Measurements from ENCODE around the gene SMCO3. TPM values are rescaled to one million over a fixed set of nuclear protein-coding genes. Genes with fewer than 3 reads are reported as not detected.

Gene SMCO3
- total and polyA plus RNA-seq, 2 of the 13 experiments (the other 11 are each of a cell fraction or from before 2014, with no cell fraction given) = 0.29 to 0.42 TPM

- CTCF ChIA-PET (ENCODE audit: low intra/inter-chr PET ratio, low total read pairs) = no interaction called here
- Histone ChIP-seq H3K27me3 (ENCODE audit: control insufficient read depth in 1 of 2, insufficient read depth in 2 of 2, low read length in 2 of 2) (no peaks in the 10 kb centered on the region; a peak in 1 of 5 replicates), H4K20me1 (ENCODE audit: insufficient read depth, low read length) (no peaks in the 10 kb centered on the region), H3K4me2 (ENCODE audit: low read depth, low read length) (no peak overlapping the region), H3K9me3 (ENCODE audit: low read length) (no peaks in the 10 kb centered on the region), H3K9ac (ENCODE audit: insufficient read depth, low read depth, low read length) (no peak overlapping the region), H3K4me3 (replicated peaks in 1 of 3; ENCODE audit: insufficient read depth in 1 of 3, low read depth in 2 of 3, low read length in 3 of 3) (no peak overlapping the region), H3K27ac (ENCODE audit: extremely low read length, insufficient read depth, low read length) (no peak overlapping the region), H3K79me2 (ENCODE audit: insufficient read depth, low read length) (no peaks in the 10 kb centered on the region), H3K36me3 (replicated peaks in 1 of 2; ENCODE audit: control insufficient read depth in 1 of 2, insufficient read depth in 2 of 2, low read length in 2 of 2) (peaks cover 11 to 38% of the 10 kb centered on the region in 2 experiments; a peak in 4 of 5 replicates), H2AFZ (ENCODE audit: low read length) (no peak overlapping the region), H3K4me1 (ENCODE audit: insufficient read depth, low read length) (peaks cover 2% of the 10 kb centered on the region)
- BruUV-seq (replicated peaks) = no TSS peak
- DNase-seq (ENCODE audit: low spot score) (no peak), FAIRE-seq (no peak), ATAC-seq (no peak)
- 94% methylated on average over 3 of the region's 3 CpGs for WGBS (ENCODE audit: low lambda C conversion rate)
- in situ Hi-C loops (cut with HindIII; ENCODE audit: extremely low pct_ligation_motif_present, low pct_unique_long_range_greater_than_20kb) (no loop called here), intact Hi-C loops (cut with micrococcal nuclease; ENCODE audit: unreplicated experiment) (no loop called here)
- TF ChIP-seq MXI1 (IDR thresholded peaks at IDR 0.05; ENCODE audit: borderline replicate concordance, low read depth, low read length) (no peak), ZNF530 (CRISPR knock-in tag; IDR thresholded peaks at IDR 0.05; ENCODE audit: low read depth) (no peak), ZUFSP (CRISPR knock-in tag; IDR thresholded peaks at IDR 0.05; ENCODE audit: borderline replicate concordance) (no peak), NFYC (CRISPR knock-in tag; IDR thresholded peaks at IDR 0.05) (no peak)
- POLR2A ChIA-PET = no interaction called here
These were observed 28.4 kb downstream of the SMCO3 start for GRCh38 chr12:14785568-14785967.

- no TSS peak for BruUV-seq (replicated peaks)
- FAIRE-seq = no peak
- H2AFZ ChIP-seq (ENCODE audit: low read length) = no peak overlapping the region
- ATAC-seq = no peak
- CTCF ChIA-PET (ENCODE audit: low intra/inter-chr PET ratio, low total read pairs) = no interaction called here
- no peak overlapping the region for H3K4me2 ChIP-seq (ENCODE audit: low read depth, low read length)
- no peak for TF ChIP-seq ZNF749 (CRISPR knock-in tag; IDR thresholded peaks at IDR 0.05; ENCODE audit: borderline replicate concordance)
- no peak for TF ChIP-seq YEATS4 (CRISPR knock-in tag; IDR thresholded peaks at IDR 0.05; ENCODE audit: borderline replicate concordance)
- TF ChIP-seq YY1 (IDR thresholded peaks at IDR 0.05; ENCODE audit: insufficient read depth, insufficient replicate concordance, low read depth, low read length) = no peak
- TF ChIP-seq ZFYVE20 (CRISPR knock-in tag; IDR thresholded peaks at IDR 0.05; ENCODE audit: borderline replicate concordance, low read depth) = no peak
- TF ChIP-seq ZBTB14 (CRISPR knock-in tag; IDR thresholded peaks at IDR 0.05) = no peak
- TF ChIP-seq MYNN (CRISPR knock-in tag; IDR thresholded peaks at IDR 0.05; ENCODE audit: low read depth) = no peak
- no peak for TF ChIP-seq TCF7 (IDR thresholded peaks at IDR 0.05; ENCODE audit: low read depth)
- no peak for TF ChIP-seq FOSL2 (CRISPR knock-in tag; IDR thresholded peaks at IDR 0.05)
- no peak for TF ChIP-seq ATF3 (CRISPR knock-in tag; IDR thresholded peaks at IDR 0.05)
- TF ChIP-seq KDM6A (CRISPR knock-in tag; IDR thresholded peaks at IDR 0.05; ENCODE audit: low read depth) = no peak
- no peak for TF ChIP-seq ZNF550 (CRISPR knock-in tag; IDR thresholded peaks at IDR 0.05; ENCODE audit: borderline replicate concordance)
- TF ChIP-seq FOXK1 (CRISPR knock-in tag; IDR thresholded peaks at IDR 0.05; ENCODE audit: borderline replicate concordance, low read depth) = no peak
- no peak for TF ChIP-seq ZNF724P (CRISPR knock-in tag; IDR thresholded peaks at IDR 0.05; ENCODE audit: borderline replicate concordance)
- in situ Hi-C loops (cut with HindIII; ENCODE audit: extremely low pct_ligation_motif_present, low pct_unique_long_range_greater_than_20kb) = no loop called here
- H3K4me1 ChIP-seq (ENCODE audit: insufficient read depth, low read length) = peaks cover 13% of the 10 kb centered on the region
- peaks cover 7 to 27% of the 10 kb centered on the region in 2 experiments; a peak in 4 of 5 replicates for H3K36me3 ChIP-seq (replicated peaks in 1 of 2; ENCODE audit: control insufficient read depth in 1 of 2, insufficient read depth in 2 of 2, low read length in 2 of 2)
- no peak overlapping the region for H3K27ac ChIP-seq (ENCODE audit: extremely low read length, insufficient read depth, low read length)
- POLR2A ChIA-PET = interaction anchor here (1.4 to 1.9 kb wide), 2 partner anchors 13 to 19 kb away, joined by 6 to 7 read pairs; partner anchors contain the start of genes C12orf60 and WBP11
- no peaks in the 10 kb centered on the region for H3K9me3 ChIP-seq (ENCODE audit: low read length)
- WGBS (ENCODE audit: low lambda C conversion rate) = 97% methylated on average over 2 of the region's 2 CpGs
- H3K9ac ChIP-seq (ENCODE audit: insufficient read depth, low read depth, low read length) = no peak overlapping the region
- DNase-seq (ENCODE audit: low spot score) = no peak
- H3K4me3 ChIP-seq (replicated peaks in 1 of 3; ENCODE audit: insufficient read depth in 1 of 3, low read depth in 2 of 3, low read length in 3 of 3) = no peak overlapping the region
- no peaks in the 10 kb centered on the region; a peak in 1 of 5 replicates for H3K27me3 ChIP-seq (ENCODE audit: control insufficient read depth in 1 of 2, insufficient read depth in 2 of 2, low read length in 2 of 2)
- H4K20me1 ChIP-seq (ENCODE audit: insufficient read depth, low read length) = no peaks in the 10 kb centered on the region
- H3K79me2 ChIP-seq (ENCODE audit: insufficient read depth, low read length) = no peaks in the 10 kb centered on the region
- intact Hi-C loops (cut with micrococcal nuclease; ENCODE audit: unreplicated experiment) = no loop called here
These were observed 29.5 kb downstream of the SMCO3 start for GRCh38 chr12:14784471-14784870.
